ENCODE results near the gene GPC5. TPM values are rescaled to one million over a fixed set of nuclear protein-coding genes. Genes with fewer than 3 reads are reported as not detected.
"Not testable (repeated sequence)": the region's sequence is repeated elsewhere in the genome, so short reads cannot be mapped to it uniquely, and the experiment has no call there.

GPC5 gene
- total RNA-seq, 1 experiment from 2014 or later: not detected

- Histone ChIP-seq H3K4me3 (no peak overlapping the region), H3K27ac (no peak overlapping the region), H3K9me3 (replicated peaks) (no peaks in the 10 kb centered on the region), H3K27me3 (replicated peaks) (no peaks in the 10 kb centered on the region), H3K36me3 (no peaks in the 10 kb centered on the region), H3K4me1 (replicated peaks) (no peaks in the 10 kb centered on the region)
- no peak for DNase-seq (ENCODE audit: low read depth in 1 of 2, low spot score in 2 of 2)
Observed at GRCh38 chr13:92721620-92722019, 1323.2 kb downstream of the GPC5 start.

GRCh38 chr13:92727118-92727517 lies 1328.7 kb downstream of the GPC5 start:
- Histone ChIP-seq H3K9me3 (replicated peaks) (no peaks in the 10 kb centered on the region), H3K36me3 (no peaks in the 10 kb centered on the region), H3K27ac (no peak overlapping the region), H3K4me1 (replicated peaks) (peaks cover 5% of the 10 kb centered on the region; the same call in 1 of the 2 replicates), H3K4me3 (no peak overlapping the region), H3K27me3 (replicated peaks) (no peaks in the 10 kb centered on the region)
- DNase-seq (ENCODE audit: low read depth in 1 of 2, low spot score in 2 of 2): peak in 1 of 2 experiments; percentile 57

GRCh38 chr13:92734068-92734467 lies 1335.6 kb downstream of the GPC5 start:
- H3K27ac ChIP-seq: no peak overlapping the region
- DNase-seq (ENCODE audit: low read depth in 1 of 2, low spot score in 2 of 2): no peak
- no peaks in the 10 kb centered on the region for H3K36me3 ChIP-seq
- H3K4me3 ChIP-seq: no peak overlapping the region
- H3K9me3 ChIP-seq (replicated peaks): no peaks in the 10 kb centered on the region
- H3K27me3 ChIP-seq (replicated peaks): no peaks in the 10 kb centered on the region
- no peaks in the 10 kb centered on the region for H3K4me1 ChIP-seq (replicated peaks)

- no peaks in the 10 kb centered on the region for H3K9me3 ChIP-seq (replicated peaks)
- H3K27ac ChIP-seq: no peak overlapping the region
- no peaks in the 10 kb centered on the region for H3K36me3 ChIP-seq
- DNase-seq (ENCODE audit: low read depth in 1 of 2, low spot score in 2 of 2): no peak
- H3K27me3 ChIP-seq (replicated peaks): no peaks in the 10 kb centered on the region
- H3K4me3 ChIP-seq: no peak overlapping the region
- H3K4me1 ChIP-seq (replicated peaks): no peaks in the 10 kb centered on the region
Observed at GRCh38 chr13:92734545-92734944, 1336.1 kb downstream of the GPC5 start.

GRCh38 chr13:92735909-92736308 lies 1337.5 kb downstream of the GPC5 start:
- Histone ChIP-seq H3K4me3 (no peak overlapping the region), H3K27me3 (replicated peaks) (no peaks in the 10 kb centered on the region), H3K27ac (no peak overlapping the region), H3K9me3 (replicated peaks) (no peaks in the 10 kb centered on the region), H3K36me3 (no peaks in the 10 kb centered on the region), H3K4me1 (replicated peaks) (no peaks in the 10 kb centered on the region)
- DNase-seq (ENCODE audit: low read depth in 1 of 2, low spot score in 2 of 2): no peak

GRCh38 chr13:92739306-92739818 lies 1340.9 kb downstream of the GPC5 start:
- Histone ChIP-seq H3K9me3 (replicated peaks) (no peaks in the 10 kb centered on the region), H3K4me3 (no peak overlapping the region), H3K36me3 (no peaks in the 10 kb centered on the region), H3K4me1 (replicated peaks) (no peaks in the 10 kb centered on the region), H3K27me3 (replicated peaks) (no peaks in the 10 kb centered on the region), H3K27ac (no peak overlapping the region)
- DNase-seq (ENCODE audit: low read depth in 1 of 2, low spot score in 2 of 2): no peak

GRCh38 chr13:92743992-92744391 lies 1345.6 kb downstream of the GPC5 start:
- Histone ChIP-seq H3K9me3 (replicated peaks) (no peaks in the 10 kb centered on the region), H3K27me3 (replicated peaks) (no peaks in the 10 kb centered on the region), H3K27ac (no peak overlapping the region), H3K4me1 (replicated peaks) (no peaks in the 10 kb centered on the region), H3K4me3 (no peak overlapping the region), H3K36me3 (no peaks in the 10 kb centered on the region)
- no peak for DNase-seq (ENCODE audit: low read depth in 1 of 2, low spot score in 2 of 2)

GRCh38 chr13:92745258-92745657 lies 1346.8 kb downstream of the GPC5 start:
- H3K36me3 ChIP-seq: no peaks in the 10 kb centered on the region
- no peaks in the 10 kb centered on the region for H3K4me1 ChIP-seq (replicated peaks)
- H3K27ac ChIP-seq: no peak overlapping the region
- no peaks in the 10 kb centered on the region for H3K9me3 ChIP-seq (replicated peaks)
- no peaks in the 10 kb centered on the region for H3K27me3 ChIP-seq (replicated peaks)
- H3K4me3 ChIP-seq: no peak overlapping the region
- DNase-seq (ENCODE audit: low read depth in 1 of 2, low spot score in 2 of 2): no peak

- H3K27ac ChIP-seq; H3K4me1 ChIP-seq (replicated peaks); H3K4me3 ChIP-seq: not testable (repeated sequence)
Observed at GRCh38 chr13:92752705-92753104, 1354.3 kb downstream of the GPC5 start.

GRCh38 chr13:92761710-92762109 lies 1363.3 kb downstream of the GPC5 start:
- Histone ChIP-seq H3K9me3 (replicated peaks) (peaks cover 25% of the 10 kb centered on the region), H3K27me3 (replicated peaks) (no peaks in the 10 kb centered on the region), H3K4me1 (replicated peaks) (no peaks in the 10 kb centered on the region), H3K27ac (no peak overlapping the region), H3K4me3 (no peak overlapping the region), H3K36me3 (no peaks in the 10 kb centered on the region)
- DNase-seq (ENCODE audit: low read depth in 1 of 2, low spot score in 2 of 2): no peak

More at GRCh38 chr13:92752705-92753104, 1354.3 kb downstream of the GPC5 start:
- H3K27me3 ChIP-seq (replicated peaks); H3K36me3 ChIP-seq; H3K9me3 ChIP-seq (replicated peaks): not testable (repeated sequence)
- peak in 1 of 2 experiments; percentile 70 for DNase-seq (ENCODE audit: low read depth in 1 of 2, low spot score in 2 of 2)

- Histone ChIP-seq H3K4me1 (replicated peaks) (no peaks in the 10 kb centered on the region), H3K27ac (no peak overlapping the region), H3K4me3 (no peak overlapping the region), H3K27me3 (replicated peaks) (no peaks in the 10 kb centered on the region), H3K36me3 (no peaks in the 10 kb centered on the region), H3K9me3 (replicated peaks) (peaks cover 18% of the 10 kb centered on the region)
- DNase-seq (ENCODE audit: low read depth in 1 of 2, low spot score in 2 of 2): no peak
Observed at GRCh38 chr13:92767468-92767867, 1369.0 kb downstream of the GPC5 start.

- no peak overlapping the region for H3K4me3 ChIP-seq
- no peaks in the 10 kb centered on the region for H3K27me3 ChIP-seq (replicated peaks)
- no peak for DNase-seq (ENCODE audit: low read depth in 1 of 2, low spot score in 2 of 2)
Observed at GRCh38 chr13:92768602-92769001, 1370.2 kb downstream of the GPC5 start.

GRCh38 chr13:92769046-92769445 lies 1370.6 kb downstream of the GPC5 start:
- H3K27me3 ChIP-seq (replicated peaks): no peaks in the 10 kb centered on the region
- no peaks in the 10 kb centered on the region for H3K36me3 ChIP-seq
- H3K9me3 ChIP-seq (replicated peaks): peaks cover 7% of the 10 kb centered on the region
- H3K4me1 ChIP-seq (replicated peaks): no peaks in the 10 kb centered on the region
- DNase-seq (ENCODE audit: low read depth in 1 of 2, low spot score in 2 of 2): no peak
- no peak overlapping the region for H3K4me3 ChIP-seq
- no peak overlapping the region for H3K27ac ChIP-seq

More at GRCh38 chr13:92768602-92769001, 1370.2 kb downstream of the GPC5 start:
- Histone ChIP-seq H3K9me3 (replicated peaks) (peaks cover 12% of the 10 kb centered on the region), H3K4me1 (replicated peaks) (no peaks in the 10 kb centered on the region), H3K36me3 (no peaks in the 10 kb centered on the region), H3K27ac (no peak overlapping the region)

GRCh38 chr13:92775658-92776057 lies 1377.2 kb downstream of the GPC5 start:
- H3K4me3 ChIP-seq: no peak overlapping the region
- no peaks in the 10 kb centered on the region for H3K9me3 ChIP-seq (replicated peaks)
- no peaks in the 10 kb centered on the region for H3K36me3 ChIP-seq
- no peaks in the 10 kb centered on the region for H3K4me1 ChIP-seq (replicated peaks)
- H3K27ac ChIP-seq: no peak overlapping the region
- H3K27me3 ChIP-seq (replicated peaks): no peaks in the 10 kb centered on the region
- no peak for DNase-seq (ENCODE audit: low read depth in 1 of 2, low spot score in 2 of 2)

All from SJSA1 (cell line).